Astrocyte (in vitro differentiated cells and primary cell): ENCODE results near the gene RABGAP1L. TPM values are rescaled to one million over a fixed set of nuclear protein-coding genes. Genes with fewer than 3 reads are reported as not detected.

ENCODE experiments used
- DNase-seq: peaks from one replicate; pipeline ENCODE4 v3.0.0-alpha.2; 2010; ENCODE audit warnings: low read depth
- FAIRE-seq: peaks from 2 replicates; lab custom pipeline; 2011; peaks lifted over from hg19 to GRCh38; lab: Jason Lieb, UNC
- H2AFZ ChIP-seq: 2 replicates; pipeline ENCODE4 v1.6.0; 2012; ENCODE audit warnings: low read depth, low read length, inconsistent platforms
- H3K27ac ChIP-seq: 2 replicates; pipeline ENCODE4 v1.5.1; 2011; ENCODE audit warnings: low read depth, low read length, inconsistent platforms
- H3K27me3 ChIP-seq: 2 replicates; pipeline ENCODE4 v1.6.0; 2011; ENCODE audit warnings: low read length, inconsistent platforms; ENCODE audit not compliant: insufficient read depth
- H3K36me3 ChIP-seq: 2 replicates; pipeline ENCODE4 v1.5.1; 2011; ENCODE audit warnings: low read length, inconsistent platforms; ENCODE audit not compliant: insufficient read depth
- H3K4me1 ChIP-seq: 2 replicates; pipeline ENCODE4 v1.5.1; 2011; ENCODE audit warnings: low read length, inconsistent platforms; ENCODE audit not compliant: insufficient read depth
- H3K4me2 ChIP-seq: 2 replicates; pipeline ENCODE4 v1.6.0; 2012; ENCODE audit warnings: low read length, inconsistent platforms
- H3K4me3 ChIP-seq: 2 replicates; pipeline ENCODE4 v1.5.1; 2011; ENCODE audit warnings: low read depth, mild to moderate bottlenecking, low read length, inconsistent platforms; ENCODE audit not compliant: insufficient read depth
- H3K79me2 ChIP-seq: 2 replicates; pipeline ENCODE4 v1.6.0; 2012; ENCODE audit warnings: mild to moderate bottlenecking, low read length, inconsistent platforms; ENCODE audit not compliant: insufficient read depth
- H3K9ac ChIP-seq: 2 replicates; pipeline ENCODE4 v1.6.0; 2012; ENCODE audit warnings: mild to moderate bottlenecking, low read length, inconsistent platforms
- H3K9me3 ChIP-seq: 2 replicates; pipeline ENCODE4 v1.5.1; 2012; ENCODE audit warnings: low read depth, mild to moderate bottlenecking, low read length, inconsistent platforms; ENCODE audit not compliant: insufficient read depth
- H4K20me1 ChIP-seq: 2 replicates; pipeline ENCODE4 v1.6.0; 2012; ENCODE audit warnings: low read length, inconsistent platforms; ENCODE audit not compliant: insufficient read depth
- H3K27ac Mint-ChIP-seq: one replicate; pipeline ENCODE4 v1.8.0; 2021; ENCODE audit warnings: mild to moderate bottlenecking, mixed read lengths; ENCODE audit not compliant: unreplicated experiment
- H3K27me3 Mint-ChIP-seq: one replicate; pipeline ENCODE4 v1.8.0; 2021; ENCODE audit warnings: low read depth, mixed read lengths; ENCODE audit not compliant: unreplicated experiment
- H3K36me3 Mint-ChIP-seq: one replicate; pipeline ENCODE4 v1.8.0; 2021; ENCODE audit warnings: low read depth, mixed read lengths; ENCODE audit not compliant: unreplicated experiment
- H3K4me1 Mint-ChIP-seq: one replicate; pipeline ENCODE4 v1.8.0; 2021; ENCODE audit warnings: low read depth, mixed read lengths; ENCODE audit not compliant: unreplicated experiment
- H3K4me3 Mint-ChIP-seq: one replicate; pipeline ENCODE4 v1.8.0; 2021; ENCODE audit warnings: mild to moderate bottlenecking, moderate library complexity, mixed read lengths; ENCODE audit not compliant: unreplicated experiment
- H3K9me3 Mint-ChIP-seq: one replicate; pipeline ENCODE4 v1.8.0; 2021; ENCODE audit warnings: mild to moderate bottlenecking, mixed read lengths; ENCODE audit not compliant: unreplicated experiment
- EZH2 ChIP-seq: IDR thresholded peaks from 2 replicates; pipeline ENCODE4 v1.6.1; 2012; ENCODE audit warnings: mild to moderate bottlenecking, low read length, inconsistent platforms; ENCODE audit not compliant: insufficient read depth
- total RNA-seq: library from RNA; stranded (reverse); gene quantifications from 2 replicates; pipeline ENCODE4 v1.2.1, GENCODE V29; 2021
- TF ChIP-seq, protein P1 (sequence below): IDR thresholded peaks from 2 replicates; pipeline ENCODE4 v1.5.1; 2011; ENCODE audit warnings: low read depth, mild to moderate bottlenecking, inconsistent platforms, low read length, moderate library complexity; ENCODE audit not compliant: insufficient read depth

RABGAP1L gene
- total RNA-seq, 1 donor from 2014 or later, result 40.2 TPM

GRCh38 chr1:174957829-174958228 lies 798.5 kb downstream of the RABGAP1L start:
- FAIRE-seq, result no peak
- no peak overlapping the region for H2AFZ ChIP-seq
- no peak overlapping the region for H3K4me3 ChIP-seq
- no peak for DNase-seq
- peaks cover 6% of the 10 kb centered on the region for H3K27me3 ChIP-seq
- no peaks in the 10 kb centered on the region for H3K36me3 ChIP-seq
- Mint-ChIP-seq H3K27me3 (no peaks in the 10 kb centered on the region), H3K27ac (no peak overlapping the region), H3K9me3 (no peaks in the 10 kb centered on the region), H3K4me1 (no peaks in the 10 kb centered on the region), H3K4me3 (no peak overlapping the region), H3K36me3 (no peaks in the 10 kb centered on the region)
- no peaks in the 10 kb centered on the region for H3K9me3 ChIP-seq
- no peak overlapping the region for H3K27ac ChIP-seq
- no peaks in the 10 kb centered on the region for H3K4me1 ChIP-seq
- TF ChIP-seq EZH2, result no peak
- TF ChIP-seq, protein P1, sequence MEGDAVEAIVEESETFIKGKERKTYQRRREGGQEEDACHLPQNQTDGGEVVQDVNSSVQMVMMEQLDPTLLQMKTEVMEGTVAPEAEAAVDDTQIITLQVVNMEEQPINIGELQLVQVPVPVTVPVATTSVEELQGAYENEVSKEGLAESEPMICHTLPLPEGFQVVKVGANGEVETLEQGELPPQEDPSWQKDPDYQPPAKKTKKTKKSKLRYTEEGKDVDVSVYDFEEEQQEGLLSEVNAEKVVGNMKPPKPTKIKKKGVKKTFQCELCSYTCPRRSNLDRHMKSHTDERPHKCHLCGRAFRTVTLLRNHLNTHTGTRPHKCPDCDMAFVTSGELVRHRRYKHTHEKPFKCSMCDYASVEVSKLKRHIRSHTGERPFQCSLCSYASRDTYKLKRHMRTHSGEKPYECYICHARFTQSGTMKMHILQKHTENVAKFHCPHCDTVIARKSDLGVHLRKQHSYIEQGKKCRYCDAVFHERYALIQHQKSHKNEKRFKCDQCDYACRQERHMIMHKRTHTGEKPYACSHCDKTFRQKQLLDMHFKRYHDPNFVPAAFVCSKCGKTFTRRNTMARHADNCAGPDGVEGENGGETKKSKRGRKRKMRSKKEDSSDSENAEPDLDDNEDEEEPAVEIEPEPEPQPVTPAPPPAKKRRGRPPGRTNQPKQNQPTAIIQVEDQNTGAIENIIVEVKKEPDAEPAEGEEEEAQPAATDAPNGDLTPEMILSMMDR, result no peak
- H3K79me2 ChIP-seq, result no peaks in the 10 kb centered on the region
- no peaks in the 10 kb centered on the region for H4K20me1 ChIP-seq
- H3K9ac ChIP-seq, result no peak overlapping the region
- H3K4me2 ChIP-seq, result no peak overlapping the region

DNA sequence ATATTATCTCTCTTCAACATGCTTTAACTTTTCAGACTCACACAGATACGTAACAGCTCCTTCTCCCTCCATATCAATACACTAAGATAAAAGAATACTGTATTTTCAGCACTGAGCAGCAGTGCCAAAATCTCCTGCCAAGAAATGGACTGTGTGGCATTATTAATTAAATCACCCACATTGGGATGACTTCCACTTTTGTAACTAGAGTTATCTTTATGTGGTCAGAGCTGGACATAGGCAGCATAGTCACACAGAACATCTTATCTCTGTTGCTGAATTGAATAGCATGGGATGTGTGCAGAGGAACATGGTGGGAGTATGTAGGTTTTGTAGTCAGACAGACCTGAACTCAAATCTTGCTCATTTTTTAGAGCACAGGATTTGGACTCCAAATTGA lies 799.1 kb downstream of the RABGAP1L start:
- Histone ChIP-seq H4K20me1 (no peaks in the 10 kb centered on the region), H2AFZ (no peak overlapping the region), H3K79me2 (no peaks in the 10 kb centered on the region), H3K4me1 (no peaks in the 10 kb centered on the region), H3K9me3 (no peaks in the 10 kb centered on the region), H3K27me3 (peaks cover 3% of the 10 kb centered on the region), H3K36me3 (no peaks in the 10 kb centered on the region), H3K9ac (no peak overlapping the region), H3K4me3 (no peak overlapping the region), H3K27ac (no peak overlapping the region), H3K4me2 (no peak overlapping the region)
- Mint-ChIP-seq H3K36me3 (no peaks in the 10 kb centered on the region), H3K4me3 (no peak overlapping the region), H3K4me1 (peaks cover 4% of the 10 kb centered on the region), H3K27ac (no peak overlapping the region), H3K27me3 (no peaks in the 10 kb centered on the region), H3K9me3 (no peaks in the 10 kb centered on the region)
- peak; percentile 25 for DNase-seq
- TF ChIP-seq EZH2, result no peak
- TF ChIP-seq, protein P1, result no peak
- no peak for FAIRE-seq

GRCh38 chr1:174960362-174960761 lies 801.0 kb downstream of the RABGAP1L start:
- Mint-ChIP-seq H3K4me1 (peaks cover 23% of the 10 kb centered on the region), H3K27me3 (no peaks in the 10 kb centered on the region), H3K9me3 (no peaks in the 10 kb centered on the region), H3K36me3 (no peaks in the 10 kb centered on the region), H3K4me3 (no peak overlapping the region), H3K27ac (no peak overlapping the region)
- DNase-seq (no peak), FAIRE-seq (no peak)
- no peaks in the 10 kb centered on the region for H4K20me1 ChIP-seq
- H3K36me3 ChIP-seq, result no peaks in the 10 kb centered on the region
- no peak overlapping the region for H2AFZ ChIP-seq
- H3K79me2 ChIP-seq, result no peaks in the 10 kb centered on the region
- H3K9ac ChIP-seq, result no peak overlapping the region
- no peaks in the 10 kb centered on the region for H3K4me1 ChIP-seq
- H3K27ac ChIP-seq, result no peak overlapping the region
- peaks cover 14% of the 10 kb centered on the region for H3K27me3 ChIP-seq
- H3K9me3 ChIP-seq, result no peaks in the 10 kb centered on the region
- no peak overlapping the region for H3K4me2 ChIP-seq
- no peak overlapping the region for H3K4me3 ChIP-seq
- TF ChIP-seq, protein P1, result no peak
- no peak for TF ChIP-seq EZH2
